LNCaP clone FGC (cell line): ENCODE measurements around the gene PJA2.

ENCODE experiments used
- DNase-seq: peaks from one replicate; pipeline ENCODE4 v3.0.0-alpha.2; 2011; ENCODE audit warnings: low read depth
- H3K4me3 ChIP-seq: 2 replicates; pipeline ENCODE4 v1.5.1; 2011; ENCODE audit warnings: mild to moderate bottlenecking, low read depth, low read length, control low read depth
- TF ChIP-seq, protein P1 (sequence below): IDR thresholded peaks from 2 replicates; pipeline ENCODE4 v1.5.1; 2012; ENCODE audit warnings: mild to moderate bottlenecking; ENCODE audit not compliant: control insufficient read depth, insufficient read depth; ENCODE audit errors: extremely low read depth

PJA2 gene

DNA sequence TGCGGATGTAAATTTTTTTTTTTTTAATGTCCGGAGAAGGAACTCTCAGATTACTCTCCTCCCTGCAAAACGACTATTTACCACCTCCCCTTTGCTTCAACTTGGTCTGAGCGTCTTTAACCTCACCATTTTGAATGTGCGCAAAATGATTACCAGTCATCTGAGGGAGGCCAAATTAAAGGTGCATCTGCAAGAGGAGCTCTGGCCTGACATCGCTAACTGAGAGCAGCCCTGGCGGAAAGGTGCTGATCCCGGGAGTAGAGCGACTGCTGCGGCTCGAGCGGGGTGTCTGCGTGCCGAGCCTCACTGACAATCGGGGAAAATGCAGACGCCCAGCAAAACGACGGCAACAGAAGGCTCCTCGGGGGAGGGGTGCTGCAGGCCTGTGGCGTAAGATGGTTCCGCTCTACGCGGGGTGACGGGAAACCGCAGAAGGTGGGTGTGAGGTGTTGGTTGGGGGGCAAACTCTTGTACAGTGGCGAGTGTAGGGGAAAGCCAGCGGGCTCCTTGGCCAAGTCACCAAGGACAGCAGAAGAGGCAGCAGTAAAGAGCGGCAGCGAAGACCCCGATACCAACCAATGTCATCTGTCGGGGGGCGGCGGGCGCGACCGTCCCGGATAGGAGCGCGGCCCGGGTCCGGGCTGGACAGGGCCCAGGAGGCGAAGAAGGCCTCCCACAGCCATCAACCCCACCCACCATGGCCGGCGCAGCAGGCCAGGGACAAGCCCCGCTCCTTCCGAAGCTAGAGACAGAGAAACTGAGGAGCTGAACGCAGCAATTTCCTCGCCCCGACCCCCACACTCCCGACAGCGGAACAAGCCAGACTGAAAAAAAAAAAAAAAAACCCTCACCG lies 557 bp downstream of the PJA2 start:
- TF ChIP-seq, protein P1, sequence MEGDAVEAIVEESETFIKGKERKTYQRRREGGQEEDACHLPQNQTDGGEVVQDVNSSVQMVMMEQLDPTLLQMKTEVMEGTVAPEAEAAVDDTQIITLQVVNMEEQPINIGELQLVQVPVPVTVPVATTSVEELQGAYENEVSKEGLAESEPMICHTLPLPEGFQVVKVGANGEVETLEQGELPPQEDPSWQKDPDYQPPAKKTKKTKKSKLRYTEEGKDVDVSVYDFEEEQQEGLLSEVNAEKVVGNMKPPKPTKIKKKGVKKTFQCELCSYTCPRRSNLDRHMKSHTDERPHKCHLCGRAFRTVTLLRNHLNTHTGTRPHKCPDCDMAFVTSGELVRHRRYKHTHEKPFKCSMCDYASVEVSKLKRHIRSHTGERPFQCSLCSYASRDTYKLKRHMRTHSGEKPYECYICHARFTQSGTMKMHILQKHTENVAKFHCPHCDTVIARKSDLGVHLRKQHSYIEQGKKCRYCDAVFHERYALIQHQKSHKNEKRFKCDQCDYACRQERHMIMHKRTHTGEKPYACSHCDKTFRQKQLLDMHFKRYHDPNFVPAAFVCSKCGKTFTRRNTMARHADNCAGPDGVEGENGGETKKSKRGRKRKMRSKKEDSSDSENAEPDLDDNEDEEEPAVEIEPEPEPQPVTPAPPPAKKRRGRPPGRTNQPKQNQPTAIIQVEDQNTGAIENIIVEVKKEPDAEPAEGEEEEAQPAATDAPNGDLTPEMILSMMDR = no peak
- peak overlapping the region; percentile 86 for H3K4me3 ChIP-seq
- no peak for DNase-seq

- peak overlapping the region; percentile 86 for H3K4me3 ChIP-seq
- DNase-seq = no peak
- TF ChIP-seq, protein P1 = no peak
Observed at GRCh38 chr5:109407913-109408312, 1.9 kb downstream of the PJA2 start.

- TF ChIP-seq, protein P1 = no peak
- DNase-seq = no peak
- no peak overlapping the region for H3K4me3 ChIP-seq
Observed at GRCh38 chr5:109406719-109407118, 3.1 kb downstream of the PJA2 start.

GRCh38 chr5:109404428-109404960 lies 5.3 kb downstream of the PJA2 start:
- TF ChIP-seq, protein P1 = no peak
- DNase-seq = no peak
- no peak overlapping the region for H3K4me3 ChIP-seq

DNA sequence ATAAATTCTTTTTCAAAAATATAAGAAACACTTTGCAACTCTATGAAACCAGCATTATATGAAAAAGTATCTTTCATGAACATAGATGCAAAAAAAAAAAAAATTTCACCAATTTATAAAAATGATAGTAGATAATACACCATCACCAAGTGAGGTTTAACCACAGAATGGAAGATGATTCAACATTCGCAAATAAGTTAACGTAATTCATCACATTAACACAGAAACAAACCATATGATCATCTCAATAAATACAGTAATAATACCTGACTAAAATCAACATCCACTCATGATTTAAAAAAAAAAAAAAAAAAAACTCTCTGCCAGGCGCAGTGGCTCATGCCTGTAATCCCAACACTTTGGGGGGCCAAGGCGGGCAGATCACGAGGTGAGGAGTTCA lies 6.3 kb downstream of the PJA2 start:
- no peak for DNase-seq
- H3K4me3 ChIP-seq = no peak overlapping the region
- TF ChIP-seq, protein P1 = no peak

- no peak overlapping the region for H3K4me3 ChIP-seq
- no peak for DNase-seq
- TF ChIP-seq, protein P1 = no peak
Observed at GRCh38 chr5:109399092-109399759, 10.5 kb downstream of the PJA2 start.
